CD4-positive, alpha-beta memory T cell (primary cell): ENCODE measurements around the gene SAPCD2. TPM values are rescaled to one million over a fixed set of nuclear protein-coding genes. Genes with fewer than 3 reads are reported as not detected.

ENCODE experiments used
- CTCF ChIA-PET: fragments of 350-600 bp; sonication (Branson Sonifier 250); formaldehyde crosslinking; loops from one replicate; lab custom pipeline; 2021; ENCODE audit warnings: inconsistent platforms; ENCODE audit not compliant: partially characterized antibody; lab: Charles Lee
- POLR2A ChIA-PET: fragments of 350-600 bp; sonication (Branson Sonifier 250); formaldehyde crosslinking; loops from one replicate; lab custom pipeline; 2021; ENCODE audit not compliant: partially characterized antibody; lab: Charles Lee
- DNase-seq, 5 donors: peaks; one replicate each; pipeline versions ENCODE4 v3.0.0 to v3.0.0-alpha.2; 2020 to 2022; ENCODE audit warnings: mixed read lengths in 1 of 5
- H3K27ac ChIP-seq: one replicate; pipeline ENCODE4 v1.7.0; 2013; ENCODE audit warnings: low read depth, low read length
- H3K27me3 ChIP-seq: 2 replicates; pipeline ENCODE4 v1.7.0; 2013; ENCODE audit warnings: mild to moderate bottlenecking, low read length, moderate library complexity; ENCODE audit not compliant: insufficient read depth
- H3K36me3 ChIP-seq: 2 replicates; pipeline ENCODE4 v1.7.0; 2013; ENCODE audit warnings: mild to moderate bottlenecking, low read length, moderate library complexity; ENCODE audit not compliant: insufficient read depth
- H3K4me1 ChIP-seq: 2 replicates; pipeline ENCODE4 v1.7.0; 2013; ENCODE audit warnings: mild to moderate bottlenecking, low read length, moderate library complexity; ENCODE audit not compliant: insufficient read depth
- H3K4me3 ChIP-seq, 2 donors: one replicate each; pipeline ENCODE4 v1.7.0; 2013; ENCODE audit warnings: low read length in 2 of 2, mild to moderate bottlenecking in 1 of 2
- H3K9me3 ChIP-seq, 2 donors: one replicate each; pipeline ENCODE4 v1.7.0; 2013; ENCODE audit warnings: low read length in 2 of 2, control low read depth in 1 of 2; ENCODE audit not compliant: control insufficient read depth in 1 of 2
- H3K27ac Mint-ChIP-seq, 7 donors: one replicate each; pipeline ENCODE4 v1.8.0; 2020 to 2021; ENCODE audit warnings: mixed read lengths in 7 of 7, mild to moderate bottlenecking in 6 of 7, inconsistent platforms in 3 of 7, moderate library complexity in 3 of 7
- H3K27me3 Mint-ChIP-seq, 2 donors: one replicate each; pipeline ENCODE4 v1.8.0; 2020 to 2021; ENCODE audit warnings: mixed read lengths in 2 of 2
- H3K36me3 Mint-ChIP-seq, 2 donors: one replicate each; pipeline ENCODE4 v1.8.0; 2020 to 2021; ENCODE audit warnings: mixed read lengths in 2 of 2, inconsistent platforms in 1 of 2, mild to moderate bottlenecking in 1 of 2
- H3K4me1 Mint-ChIP-seq, 4 donors: one replicate each; pipeline ENCODE4 v1.8.0; 2020 to 2021; ENCODE audit warnings: mixed read lengths in 4 of 4, mild to moderate bottlenecking in 1 of 4
- H3K4me3 Mint-ChIP-seq, 8 donors: one replicate each; pipeline ENCODE4 v1.8.0; 2020 to 2021; ENCODE audit warnings: mixed read lengths in 8 of 8, mild to moderate bottlenecking in 7 of 8, moderate library complexity in 6 of 8, inconsistent platforms in 3 of 8
- H3K9me3 Mint-ChIP-seq, 8 donors: one replicate each; pipeline ENCODE4 v1.8.0; 2020 to 2021; ENCODE audit warnings: mixed read lengths in 8 of 8, mild to moderate bottlenecking in 5 of 8, inconsistent platforms in 3 of 8, moderate library complexity in 1 of 8
- intact Hi-C: fragments of 100-400 bp; cut with micrococcal nuclease; formaldehyde crosslinking; loops from one replicate; pipeline ENCODE4 v1.15.1; 2023
- polyA plus RNA-seq, 2 donors: library from polyadenylated mRNA; unstranded; fragments of 300-500 nt; fragmentation: Illumina TruSeq; gene quantifications; one replicate each; pipeline ENCODE4 v1.2.3, GENCODE V29; 2021
- total RNA-seq, 2 experiments: library from RNA; stranded (reverse); gene quantifications; one replicate each; pipeline ENCODE4 v1.2.3, GENCODE V29; 2021

SAPCD2 gene
- total and polyA plus RNA-seq, 4 experiments from 2014 or later, result 0.09 to 0.15 (median 0.11) TPM

DNA sequence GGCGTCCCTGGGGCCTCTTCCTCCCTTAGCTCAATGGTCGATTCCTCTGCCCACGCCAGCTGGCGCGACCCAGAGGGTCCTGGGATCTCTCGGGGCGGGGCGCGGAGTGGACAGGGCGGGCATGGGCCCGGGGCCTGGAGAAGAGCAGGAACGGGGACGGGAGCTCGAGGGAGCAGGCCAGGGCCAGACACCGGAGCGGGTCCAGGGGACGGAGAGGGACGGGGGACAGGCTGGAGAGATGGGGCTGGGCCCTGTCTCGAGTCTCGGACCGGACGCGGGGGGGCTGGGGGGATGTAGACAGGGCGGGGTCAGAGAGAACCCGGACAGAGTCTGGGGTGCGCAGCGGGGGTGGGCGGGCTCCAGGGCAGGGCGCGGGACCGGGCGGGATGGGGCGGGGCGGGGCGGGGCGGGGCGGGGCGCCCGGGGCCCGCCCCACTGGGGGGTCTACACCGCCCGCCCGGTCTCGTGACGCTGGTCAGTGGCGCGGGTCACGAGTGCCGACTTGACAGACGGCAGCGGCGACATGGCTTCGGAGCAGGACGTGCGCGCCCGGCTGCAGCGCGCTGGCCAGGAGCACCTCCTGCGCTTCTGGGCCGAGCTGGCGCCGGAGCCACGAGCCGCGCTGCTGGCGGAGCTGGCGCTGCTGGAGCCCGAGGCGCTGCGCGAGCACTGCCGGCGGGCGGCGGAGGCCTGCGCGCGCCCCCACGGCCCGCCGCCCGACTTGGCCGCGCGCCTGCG, 6.8 kb upstream of the SAPCD2 start, which contains the start of gene UAP1L1:
Gene UAP1L1, plus strand, starts transcription at position 508 of the 738 bp plus-strand sequence. Its CDS starts 16 bp downstream, at position 524.
- H3K27ac Mint-ChIP-seq, result peak within 1 kb of the TSS in 3 of 7 donors; percentile 24 to 63 (median 29)
- CTCF ChIA-PET, result interaction anchor here (1.5 to 2.6 kb wide), 5 partner anchors 9 to 30 kb away, joined by 4 to 16 read pairs (median 9); partner anchors contain the start of genes MAN1B1 and NPDC1

DNA sequence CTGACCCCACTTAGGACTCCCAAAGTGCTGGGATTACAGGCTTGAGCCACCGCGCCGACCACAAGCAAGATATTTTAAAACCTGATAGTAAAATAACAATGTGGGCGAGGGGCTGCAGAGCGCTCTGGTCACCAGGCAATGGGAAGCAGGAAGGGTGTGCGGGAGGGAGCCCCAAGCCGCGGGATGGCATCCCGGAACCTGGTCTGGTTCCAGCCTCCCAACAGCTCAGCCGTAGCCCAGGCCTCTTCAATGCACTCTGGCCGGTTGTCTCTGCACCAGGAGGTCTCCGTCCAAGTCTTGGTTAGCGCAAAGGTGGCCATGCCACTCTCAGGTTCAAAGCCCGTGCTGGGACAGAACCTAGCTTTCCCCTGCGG, 6.3 kb upstream of the SAPCD2 start:
- Histone ChIP-seq H3K36me3 (no peaks in the 10 kb centered on the region), H3K4me3 (no peak overlapping the region), H3K27me3 (no peaks in the 10 kb centered on the region), H3K9me3 (no peaks in the 10 kb centered on the region), H3K4me1 (peaks cover 8% of the 10 kb centered on the region), H3K27ac (no peak overlapping the region)
- POLR2A ChIA-PET, result interaction anchor here (1.2 to 2.6 kb wide), 5 partner anchors 9 to 349 kb away, joined by 3 to 30 read pairs (median 4); partner anchors contain the start of genes MAN1B1 and TRAF2
- no peak for DNase-seq
- peaks cover 0 to 3% of the 10 kb centered on the region in 2 donors for H3K36me3 Mint-ChIP-seq
- H3K4me3 Mint-ChIP-seq, result peak overlapping the region; percentile 39 to 74 (median 58)
- peak overlapping the region in 3 of 7 donors; percentile 24 to 30 (median 29) for H3K27ac Mint-ChIP-seq
- H3K27me3 Mint-ChIP-seq, result no peaks in the 10 kb centered on the region
- peaks cover 0 to 3% (median 1%) of the 10 kb centered on the region in 4 donors for H3K4me1 Mint-ChIP-seq
- no peaks in the 10 kb centered on the region for H3K9me3 Mint-ChIP-seq
- CTCF ChIA-PET, result interaction anchor here (1.5 to 2.6 kb wide), 5 partner anchors 9 to 30 kb away, joined by 4 to 16 read pairs (median 9); partner anchors contain the start of genes MAN1B1 and NPDC1
- intact Hi-C loops, result no loop called here

More for the DNA sequence above, 6.8 kb upstream of the SAPCD2 start, which contains the start of gene UAP1L1:
- no peaks in the 10 kb centered on the region for H3K9me3 ChIP-seq
- intact Hi-C loops, result no loop called here
- H3K4me1 ChIP-seq, result peaks cover 8% of the 10 kb centered on the region
- H3K27ac ChIP-seq, result peak within 1 kb of the TSS; percentile 38
- no peaks in the 10 kb centered on the region for H3K9me3 Mint-ChIP-seq
- peak within 1 kb of the TSS in 1 of 2 donors; percentile 45 for H3K4me3 ChIP-seq
- no peaks in the 10 kb centered on the region for H3K27me3 ChIP-seq
- peaks cover 0 to 3% of the 10 kb centered on the region in 2 donors for H3K36me3 Mint-ChIP-seq
- POLR2A ChIA-PET, result interaction anchor here (0.9 to 2.6 kb wide), 9 partner anchors 9 to 349 kb away, joined by 3 to 30 read pairs (median 4); partner anchors contain the start of genes ENTPD2, MAN1B1, NPDC1 and TRAF2
- peaks cover 0 to 3% (median 1%) of the 10 kb centered on the region in 4 donors for H3K4me1 Mint-ChIP-seq
- DNase-seq, result peak; percentile 32 to 63 (median 36)
- H3K27me3 Mint-ChIP-seq, result no peaks in the 10 kb centered on the region
- H3K36me3 ChIP-seq, result no peaks in the 10 kb centered on the region
- H3K4me3 Mint-ChIP-seq, result peak within 1 kb of the TSS; percentile 39 to 82 (median 72)

DNA sequence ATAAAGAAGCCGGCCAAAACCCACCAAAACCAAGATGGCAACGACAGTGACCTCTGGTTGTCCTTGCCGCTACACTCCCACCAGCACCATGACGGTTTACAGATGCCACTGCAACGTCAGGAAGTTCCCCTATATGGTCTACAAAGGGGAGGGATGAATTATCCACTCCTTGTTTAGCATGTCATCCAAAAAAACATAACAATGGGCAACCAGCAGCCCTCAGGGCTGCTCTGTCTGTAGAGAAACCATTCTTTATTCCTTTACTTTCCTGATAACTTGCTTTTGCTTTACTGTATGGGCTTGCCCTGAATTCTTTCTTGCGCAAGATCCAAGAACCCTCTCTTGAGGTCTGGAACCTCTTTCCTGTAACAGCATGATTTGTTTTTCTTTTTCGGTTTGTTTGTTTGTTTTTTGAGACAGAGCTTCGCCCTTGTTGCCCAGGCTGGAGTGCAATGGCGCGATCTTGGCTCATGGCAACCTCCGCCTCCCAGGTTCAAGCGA, 5.0 kb upstream of the SAPCD2 start:
- H3K36me3 Mint-ChIP-seq, result peaks cover 0 to 3% of the 10 kb centered on the region in 2 donors
- H3K4me3 Mint-ChIP-seq, result peak overlapping the region in 4 of 8 donors; percentile 9 to 66 (median 30)
- intact Hi-C loops, result no loop called here
- ChIA-PET POLR2A (interaction anchor here (1.1 kb wide), 1 partner anchor 11 kb away, joined by 3 read pairs; the partner anchor contains the start of gene MAN1B1), CTCF (interaction anchor here (1.0 to 2.6 kb wide), 3 partner anchors 10 to 21 kb away, joined by 3 to 16 read pairs (median 10); no protein-coding TSS in a partner anchor)
- Histone ChIP-seq H3K27ac (no peak overlapping the region), H3K4me1 (peaks cover 14% of the 10 kb centered on the region), H3K9me3 (no peaks in the 10 kb centered on the region), H3K36me3 (no peaks in the 10 kb centered on the region), H3K27me3 (no peaks in the 10 kb centered on the region), H3K4me3 (no peak overlapping the region)
- no peaks in the 10 kb centered on the region for H3K27me3 Mint-ChIP-seq
- H3K4me1 Mint-ChIP-seq, result peaks cover 2 to 13% (median 6%) of the 10 kb centered on the region in 4 donors
- peak in 1 of 5 donors; percentile 4 for DNase-seq
- H3K9me3 Mint-ChIP-seq, result no peaks in the 10 kb centered on the region
- H3K27ac Mint-ChIP-seq, result peak overlapping the region in 1 of 7 donors; percentile 57

DNA sequence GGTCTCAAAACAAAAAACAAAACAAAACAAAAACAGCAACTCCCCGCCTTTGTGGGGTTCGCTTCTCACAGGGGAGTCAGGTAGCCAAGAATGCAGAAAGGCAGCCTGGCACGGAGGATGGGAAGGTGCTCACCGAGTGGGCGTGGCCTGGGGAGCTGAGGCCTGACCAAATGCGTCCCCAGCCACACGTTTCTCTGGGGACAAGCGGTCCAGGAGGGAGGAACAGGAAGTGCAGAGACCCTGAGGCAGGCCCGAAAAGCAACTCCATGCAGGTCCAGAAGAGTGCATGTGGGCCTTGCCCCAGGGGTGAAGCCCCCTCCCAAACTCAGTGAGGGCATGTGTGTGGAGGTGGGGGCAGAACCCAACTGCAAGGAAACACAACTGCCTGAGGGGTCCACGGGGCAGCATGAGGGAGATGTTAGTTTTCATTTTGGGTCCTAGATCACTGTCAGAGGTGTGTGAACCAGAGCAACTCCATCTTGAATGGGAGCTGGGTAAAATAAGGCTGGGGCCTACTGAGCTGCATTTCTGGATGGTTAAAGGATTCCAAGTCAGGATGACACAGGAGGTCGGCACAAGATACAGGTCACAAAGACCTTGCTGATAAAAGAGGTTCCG, 4.4 kb upstream of the SAPCD2 start:
- peak in 1 of 5 donors; percentile 23 for DNase-seq
- Mint-ChIP-seq H3K27ac (peak overlapping the region in 1 of 7 donors; percentile 57), H3K4me1 (peaks cover under 1 to 13% (median 7%) of the 10 kb centered on the region in 4 donors), H3K36me3 (peaks cover 0 to under 1% of the 10 kb centered on the region in 2 donors), H3K27me3 (no peaks in the 10 kb centered on the region), H3K9me3 (no peaks in the 10 kb centered on the region), H3K4me3 (peak overlapping the region in 1 of 8 donors; percentile 9)
- no peak overlapping the region for H3K27ac ChIP-seq
- no peak overlapping the region for H3K4me3 ChIP-seq
- no peaks in the 10 kb centered on the region for H3K27me3 ChIP-seq
- CTCF ChIA-PET, result interaction anchor here (1.0 kb wide), 1 partner anchor 9 kb away, joined by 3 read pairs; no protein-coding TSS in a partner anchor
- peaks cover 14% of the 10 kb centered on the region for H3K4me1 ChIP-seq
- no peaks in the 10 kb centered on the region for H3K36me3 ChIP-seq
- H3K9me3 ChIP-seq, result no peaks in the 10 kb centered on the region
- POLR2A ChIA-PET, result interaction anchor here (1.1 kb wide), 1 partner anchor 12 kb away, joined by 3 read pairs; the partner anchor contains the start of gene MAN1B1
- intact Hi-C loops, result no loop called here

DNA sequence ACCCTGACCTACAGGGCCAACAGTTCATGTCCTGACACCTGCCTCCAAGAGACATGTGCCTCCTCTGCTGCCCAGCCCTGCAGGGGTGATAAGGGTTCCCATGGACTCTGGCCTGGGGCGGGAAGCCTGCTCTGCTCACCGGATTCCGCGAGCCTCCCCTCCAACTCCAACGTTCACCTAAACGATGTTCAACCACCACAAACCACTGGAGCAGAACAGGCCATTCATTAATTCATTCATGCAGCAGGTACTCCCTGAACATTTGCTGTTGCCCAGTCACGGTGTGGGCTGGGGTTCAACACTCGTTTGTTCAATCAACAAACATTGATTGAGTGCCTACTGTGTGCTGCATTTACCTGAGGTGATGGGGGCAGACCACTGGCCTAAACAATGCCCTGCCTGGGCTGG, 3.6 kb upstream of the SAPCD2 start:
- H3K36me3 Mint-ChIP-seq, result no peaks in the 10 kb centered on the region
- H3K9me3 ChIP-seq, result no peaks in the 10 kb centered on the region
- peak in 1 of 5 donors; percentile 23 for DNase-seq
- no peaks in the 10 kb centered on the region for H3K27me3 ChIP-seq
- no peaks in the 10 kb centered on the region for H3K27me3 Mint-ChIP-seq
- no peak overlapping the region for H3K4me3 ChIP-seq
- H3K4me1 Mint-ChIP-seq, result peaks cover 0 to 13% (median 7%) of the 10 kb centered on the region in 4 donors
- H3K27ac Mint-ChIP-seq, result peak overlapping the region in 1 of 7 donors; percentile 64
- ChIA-PET CTCF (interaction anchor here (1.0 kb wide), 1 partner anchor 8 kb away, joined by 3 read pairs; no protein-coding TSS in a partner anchor), POLR2A (no interaction called here)
- no peaks in the 10 kb centered on the region for H3K9me3 Mint-ChIP-seq
- no peaks in the 10 kb centered on the region for H3K36me3 ChIP-seq
- intact Hi-C loops, result no loop called here
- H3K27ac ChIP-seq, result no peak overlapping the region
- peaks cover 21% of the 10 kb centered on the region for H3K4me1 ChIP-seq
- H3K4me3 Mint-ChIP-seq, result peak overlapping the region in 2 of 8 donors; percentile 0 to 25

DNA sequence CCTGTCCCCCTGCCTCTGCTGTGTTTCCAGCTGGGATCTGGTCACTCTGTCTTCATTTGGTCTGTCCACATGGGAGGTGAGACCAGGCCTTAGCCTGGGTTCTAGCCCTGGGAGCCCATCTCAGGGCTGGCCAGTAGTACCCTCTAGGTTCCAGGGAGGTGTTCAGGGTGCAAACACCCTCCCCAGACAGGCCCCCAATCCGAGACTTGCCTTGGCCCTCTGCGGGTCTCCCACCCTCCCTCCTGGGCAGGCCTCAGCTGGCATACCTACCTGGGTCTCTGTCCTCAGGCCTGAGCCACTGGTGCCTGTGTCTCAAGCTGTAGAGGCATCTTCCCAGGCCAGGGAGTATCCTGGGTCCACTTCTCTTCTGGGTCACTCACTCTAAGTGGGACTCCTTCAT, 925 bp upstream of the SAPCD2 start:
- Mint-ChIP-seq H3K4me3 (peak overlapping the region; percentile 59 to 86 (median 71)), H3K9me3 (no peaks in the 10 kb centered on the region), H3K36me3 (no peaks in the 10 kb centered on the region), H3K4me1 (peaks cover 4 to 17% (median 11%) of the 10 kb centered on the region in 4 donors), H3K27ac (peak overlapping the region in 6 of 7 donors; percentile 36 to 91 (median 82)), H3K27me3 (peaks cover 0 to 4% of the 10 kb centered on the region in 2 donors)
- H3K27me3 ChIP-seq, result no peaks in the 10 kb centered on the region
- POLR2A ChIA-PET, result interaction anchor here (1.0 to 5.3 kb wide), 9 partner anchors 8 to 169 kb away, joined by 3 to 66 read pairs (median 5); partner anchors contain the start of genes MAN1B1, PAXX and TUBB4B
- no peak overlapping the region for H3K4me3 ChIP-seq
- H3K4me1 ChIP-seq, result peaks cover 21% of the 10 kb centered on the region
- intact Hi-C loops, result no loop called here
- no peaks in the 10 kb centered on the region for H3K36me3 ChIP-seq
- DNase-seq, result no peak
- no peaks in the 10 kb centered on the region for H3K9me3 ChIP-seq
- CTCF ChIA-PET, result interaction anchor here (1.2 to 3.4 kb wide), 8 partner anchors 8 to 284 kb away, joined by 3 to 15 read pairs (median 4); partner anchors contain the start of genes MAN1B1 and NPDC1
- no peak overlapping the region for H3K27ac ChIP-seq
